ENCODE data around the gene SH3RF1. TPM values are rescaled to one million over a fixed set of nuclear protein-coding genes. Genes with fewer than 3 reads are reported as not detected.

Gene SH3RF1
- total and polyA plus RNA-seq, 2 of the 13 experiments (the other 11 are each of a cell fraction or from before 2014, with no cell fraction given) = 3.1 to 3.2 TPM

- CTCF ChIA-PET (ENCODE audit: low intra/inter-chr PET ratio, low total read pairs) = no interaction called here
- FAIRE-seq = no peak
- 78% methylated on average over 4 of the region's 4 CpGs for WGBS (ENCODE audit: low lambda C conversion rate)
Observed at GRCh38 chr4:169084954-169085353, 185.8 kb downstream of the SH3RF1 start.

More at GRCh38 chr4:169084954-169085353, 185.8 kb downstream of the SH3RF1 start:
- Histone ChIP-seq H3K9ac (ENCODE audit: insufficient read depth, low read depth, low read length) (no peak overlapping the region), H4K20me1 (ENCODE audit: insufficient read depth, low read length) (no peaks in the 10 kb centered on the region), H3K4me3 (replicated peaks in 1 of 3; ENCODE audit: insufficient read depth in 1 of 3, low read depth in 2 of 3, low read length in 3 of 3) (no peak overlapping the region), H3K27ac (ENCODE audit: extremely low read length, insufficient read depth, low read length) (no peak overlapping the region), H3K79me2 (ENCODE audit: insufficient read depth, low read length) (no peaks in the 10 kb centered on the region), H2AFZ (ENCODE audit: low read length) (no peak overlapping the region), H3K36me3 (replicated peaks in 1 of 2; ENCODE audit: control insufficient read depth in 1 of 2, insufficient read depth in 2 of 2, low read length in 2 of 2) (no peaks in the 10 kb centered on the region), H3K4me1 (ENCODE audit: insufficient read depth, low read length) (peaks cover 14% of the 10 kb centered on the region), H3K27me3 (ENCODE audit: control insufficient read depth in 1 of 2, insufficient read depth in 2 of 2, low read length in 2 of 2) (no peaks in the 10 kb centered on the region), H3K4me2 (ENCODE audit: low read depth, low read length) (no peak overlapping the region), H3K9me3 (ENCODE audit: low read length) (no peaks in the 10 kb centered on the region)
- BruUV-seq (replicated peaks) = no TSS peak
- in situ Hi-C loops (cut with HindIII; ENCODE audit: extremely low pct_ligation_motif_present, low pct_unique_long_range_greater_than_20kb) = no loop called here
- POLR2A ChIA-PET = no interaction called here
- DNase-seq (ENCODE audit: low spot score) = no peak
- intact Hi-C loops (cut with micrococcal nuclease; ENCODE audit: unreplicated experiment) = loop anchor here (5.0 kb wide), 2 partner anchors 73 to 182 kb away; partner anchors contain the start of gene CBR4
- no peak for ATAC-seq
- no peak for TF ChIP-seq NFIB (CRISPR knock-in tag; IDR thresholded peaks at IDR 0.05; ENCODE audit: borderline replicate concordance)
- no peak for TF ChIP-seq GLMP (CRISPR knock-in tag; IDR thresholded peaks at IDR 0.05; ENCODE audit: borderline replicate concordance)
- TF ChIP-seq TCF7L2 (IDR thresholded peaks at IDR 0.05; ENCODE audit: low read depth, low read length) = no peak
- TF ChIP-seq ZNF367 (CRISPR knock-in tag; IDR thresholded peaks at IDR 0.05; ENCODE audit: borderline replicate concordance) = no peak
- TF ChIP-seq ERF (CRISPR knock-in tag; IDR thresholded peaks at IDR 0.05) = no peak
- no peak for TF ChIP-seq HMGXB4 (CRISPR knock-in tag; IDR thresholded peaks at IDR 0.05; ENCODE audit: borderline replicate concordance in 1 of 2, low read depth in 1 of 2)
- no peak for TF ChIP-seq SATB2 (CRISPR knock-in tag; IDR thresholded peaks at IDR 0.05)
- no peak for TF ChIP-seq NRL (CRISPR knock-in tag; IDR thresholded peaks at IDR 0.05; ENCODE audit: borderline replicate concordance)
- TF ChIP-seq FOSL2 (CRISPR knock-in tag; IDR thresholded peaks at IDR 0.05) = no peak
- no peak for TF ChIP-seq SIN3B (IDR thresholded peaks at IDR 0.05; ENCODE audit: low read length)
- no peak for TF ChIP-seq ZNF224 (CRISPR knock-in tag; IDR thresholded peaks at IDR 0.05)
- TF ChIP-seq ZSCAN12 (CRISPR knock-in tag; IDR thresholded peaks at IDR 0.05) = no peak

Measured in HepG2 (cell line).